Adrenal gland (tissue), 5 donors: ENCODE data around the gene ASMTL.

Experiments
- CTCF ChIP-seq, 6 experiments: fragments of 450-650 bp in 4 of 6; fragments of 200-600 bp in 2 of 6; sonication (generic) in 1 of 6; IDR thresholded peaks; 1 replicate in 5 of 6; 2 replicates in 1 of 6; pipeline versions ENCODE4 v1.5.1 to v1.8.0; 2016 to 2021; ENCODE audit warnings: antibody characterized with exemption in 6 of 6, mild to moderate bottlenecking in 2 of 6, moderate library complexity in 1 of 6
- POLR2A ChIP-seq, 2 donors: fragments of 450-650 bp; IDR thresholded peaks; one replicate each; pipeline ENCODE4 v1.6.1; 2017; ENCODE audit warnings: antibody characterized with exemption in 2 of 2, mild to moderate bottlenecking in 2 of 2, moderate library complexity in 1 of 2
- donor health status: DM: no; HTN: no; CAD: no.

DNA sequence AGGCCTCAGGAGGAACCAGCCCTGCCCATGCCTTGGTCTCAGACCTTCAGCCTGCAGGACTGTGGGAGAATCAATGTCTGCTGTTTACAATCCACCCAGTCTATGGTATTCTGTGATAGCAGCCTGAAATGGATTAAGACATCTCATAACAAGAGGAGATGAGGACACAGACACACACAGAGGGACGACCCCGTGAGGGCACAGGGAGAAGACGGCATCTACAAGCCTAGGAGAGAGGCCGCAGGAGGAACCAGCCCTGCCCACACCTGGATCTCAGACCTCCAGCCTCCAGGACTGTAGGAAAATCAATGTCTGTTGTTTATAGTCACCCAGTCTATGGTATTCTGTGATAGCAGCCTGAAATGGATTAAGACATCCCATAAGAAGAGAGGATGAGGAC lies 64.1 kb downstream of the ASMTL start:
- TF ChIP-seq CTCF (IDR thresholded peaks at IDR 0.05): no peak
- TF ChIP-seq POLR2A (IDR thresholded peaks at IDR 0.05): no peak
